GM19351 (cell line): ENCODE data around the gene ERG.

Experiments used
- ATAC-seq: cut with Tn5 transposase; IDR thresholded peaks from one replicate; pipeline ENCODE4 v1.9.1; 2021; ENCODE audit warnings: mild to moderate bottlenecking, moderate library complexity; ENCODE audit not compliant: unreplicated experiment

ERG gene

GRCh38 chr21:38498057-38498833, at the start of gene ERG:
Gene ERG (minus strand): TSS chr21:38498477. CDS start chr21:38498380, 97 bp downstream.
- no peak for ATAC-seq

GRCh38 chr21:38544661-38545060, 46.4 kb upstream of the ERG start:
- no peak for ATAC-seq

- ATAC-seq = no peak
Observed at GRCh38 chr21:38542263-38542662, 44.0 kb upstream of the ERG start.

- no peak for ATAC-seq
Observed at GRCh38 chr21:38538353-38538752, 40.1 kb upstream of the ERG start.

GRCh38 chr21:38534591-38534990, 36.3 kb upstream of the ERG start:
- no peak for ATAC-seq

GRCh38 chr21:38533887-38534286, 35.6 kb upstream of the ERG start:
- ATAC-seq = no peak

GRCh38 chr21:38531591-38531990, 33.3 kb upstream of the ERG start:
- no peak for ATAC-seq

- ATAC-seq = no peak
Observed at GRCh38 chr21:38531039-38531541, 32.8 kb upstream of the ERG start.

GRCh38 chr21:38527737-38528136, 29.5 kb upstream of the ERG start:
- no peak for ATAC-seq

- ATAC-seq = no peak
Observed at GRCh38 chr21:38525454-38525853, 27.2 kb upstream of the ERG start.

- no peak for ATAC-seq
Observed at GRCh38 chr21:38524168-38525153, 26.2 kb upstream of the ERG start.

- no peak for ATAC-seq
Observed at GRCh38 chr21:38520511-38520910, 22.2 kb upstream of the ERG start.

GRCh38 chr21:38511662-38512243, 13.5 kb upstream of the ERG start:
- no peak for ATAC-seq

- no peak for ATAC-seq
Observed at GRCh38 chr21:38511198-38511597, 12.9 kb upstream of the ERG start.

GRCh38 chr21:38507374-38507942, 9.2 kb upstream of the ERG start:
- ATAC-seq = no peak

- no peak for ATAC-seq
Observed at GRCh38 chr21:38506661-38507281, 8.5 kb upstream of the ERG start.

- ATAC-seq = peak; percentile 53
Observed at GRCh38 chr21:38505654-38506523, 7.6 kb upstream of the ERG start.

GRCh38 chr21:38504066-38504465, 5.8 kb upstream of the ERG start:
- ATAC-seq = no peak

GRCh38 chr21:38503583-38503982, 5.3 kb upstream of the ERG start:
- ATAC-seq = no peak
